Neural progenitor cell (in vitro differentiated cells): ENCODE data around the gene BCL2A1.

Source experiments
- EZH2 ChIP-seq: fragments of 200-600 bp; sonication (generic); IDR thresholded peaks from 2 replicates; pipeline ENCODE4 v1.6.1; 2017; ENCODE audit warnings: antibody characterized with exemption, mild to moderate bottlenecking, moderate library complexity
- EZH2phosphoT487 ChIP-seq: fragments of 200-600 bp; sonication (generic); IDR thresholded peaks from 2 replicates; pipeline ENCODE4 v1.6.1; 2017; ENCODE audit warnings: antibody characterized with exemption
- TF ChIP-seq, protein P1 (sequence below): fragments of 200-600 bp; sonication (generic); IDR thresholded peaks from 2 replicates; pipeline ENCODE4 v1.5.1; 2017; ENCODE audit warnings: antibody characterized with exemption, mild to moderate bottlenecking

DNA sequence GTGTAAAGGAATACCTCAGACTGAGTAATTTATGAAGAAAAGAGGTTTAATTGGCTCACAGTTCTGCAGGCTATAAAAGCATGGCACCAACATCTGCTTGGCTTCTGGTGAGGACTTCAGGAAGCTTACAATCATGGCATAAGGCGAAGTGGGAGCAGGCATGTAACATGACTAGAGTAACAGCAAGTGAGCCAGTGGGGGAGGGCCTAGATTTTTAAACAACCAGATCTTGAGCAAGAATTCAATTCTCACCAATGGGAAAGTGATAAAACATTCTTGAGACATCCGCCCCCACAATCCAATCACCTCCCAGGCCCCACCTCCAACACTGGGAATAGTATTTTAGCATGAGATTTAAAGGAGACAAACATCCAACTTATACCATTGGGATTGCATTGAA is 44.2 kb upstream of the BCL2A1 start:
- TF ChIP-seq, protein P1, sequence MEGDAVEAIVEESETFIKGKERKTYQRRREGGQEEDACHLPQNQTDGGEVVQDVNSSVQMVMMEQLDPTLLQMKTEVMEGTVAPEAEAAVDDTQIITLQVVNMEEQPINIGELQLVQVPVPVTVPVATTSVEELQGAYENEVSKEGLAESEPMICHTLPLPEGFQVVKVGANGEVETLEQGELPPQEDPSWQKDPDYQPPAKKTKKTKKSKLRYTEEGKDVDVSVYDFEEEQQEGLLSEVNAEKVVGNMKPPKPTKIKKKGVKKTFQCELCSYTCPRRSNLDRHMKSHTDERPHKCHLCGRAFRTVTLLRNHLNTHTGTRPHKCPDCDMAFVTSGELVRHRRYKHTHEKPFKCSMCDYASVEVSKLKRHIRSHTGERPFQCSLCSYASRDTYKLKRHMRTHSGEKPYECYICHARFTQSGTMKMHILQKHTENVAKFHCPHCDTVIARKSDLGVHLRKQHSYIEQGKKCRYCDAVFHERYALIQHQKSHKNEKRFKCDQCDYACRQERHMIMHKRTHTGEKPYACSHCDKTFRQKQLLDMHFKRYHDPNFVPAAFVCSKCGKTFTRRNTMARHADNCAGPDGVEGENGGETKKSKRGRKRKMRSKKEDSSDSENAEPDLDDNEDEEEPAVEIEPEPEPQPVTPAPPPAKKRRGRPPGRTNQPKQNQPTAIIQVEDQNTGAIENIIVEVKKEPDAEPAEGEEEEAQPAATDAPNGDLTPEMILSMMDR, result no peak
- TF ChIP-seq EZH2 (no peak), EZH2phosphoT487 (no peak)
